Suprapubic skin (tissue), 2 donors: ENCODE results near the gene CTU1.

Experiments
- EP300 ChIP-seq: sonication (generic); formaldehyde crosslinking; IDR thresholded peaks from one replicate; pipeline ENCODE4 v1.6.1; 2017; ENCODE audit warnings: antibody characterized with exemption
- POLR2A ChIP-seq, 2 donors: fragments of 450-650 bp; IDR thresholded peaks; one replicate each; pipeline ENCODE4 v1.6.1; 2017; ENCODE audit warnings: antibody characterized with exemption in 2 of 2, mild to moderate bottlenecking in 2 of 2, moderate library complexity in 2 of 2

- no peak for TF ChIP-seq POLR2A (IDR thresholded peaks at IDR 0.05)
- no peak for TF ChIP-seq EP300
These were observed 48.5 kb upstream of the CTU1 start for GRCh38 chr19:51156710-51157109.
